Effector CD8-positive, alpha-beta T cell (primary cell): ENCODE data around the gene PAPPA.

ENCODE experiments used
- DNase-seq: peaks from one replicate; lab custom pipeline; 2025; lab: John Stamatoyannopoulos, UW
- total RNA-seq, 4 experiments: gene quantifications; one replicate each; lab custom pipeline; 2026; lab: John Stamatoyannopoulos, UW

The PAPPA gene
- 0 reads per million in 4 experiments for total RNA-seq

GRCh38 chr9:116153765-116154333 is at the start of gene PAPPA:
Gene PAPPA (plus strand): TSS chr9:116153791. CDS start chr9:116154173, 382 bp downstream.
- no peak for DNase-seq

GRCh38 chr9:116103976-116104820 is 49.4 kb upstream of the PAPPA start:
- DNase-seq, result no peak

GRCh38 chr9:116112236-116112635 is 41.4 kb upstream of the PAPPA start:
- DNase-seq, result no peak

GRCh38 chr9:116115761-116116353 is 37.7 kb upstream of the PAPPA start:
- DNase-seq, result no peak

GRCh38 chr9:116116393-116116792 is 37.2 kb upstream of the PAPPA start:
- no peak for DNase-seq

- DNase-seq, result no peak
Measured at GRCh38 chr9:116123171-116123570, 30.4 kb upstream of the PAPPA start.

GRCh38 chr9:116124472-116125040 is 29.0 kb upstream of the PAPPA start:
- no peak for DNase-seq

GRCh38 chr9:116133163-116133562 is 20.4 kb upstream of the PAPPA start:
- DNase-seq, result no peak

GRCh38 chr9:116134975-116135374 is 18.6 kb upstream of the PAPPA start:
- DNase-seq, result no peak

- DNase-seq, result no peak
Measured at GRCh38 chr9:116137010-116137409, 16.6 kb upstream of the PAPPA start.

GRCh38 chr9:116137581-116137980 is 16.0 kb upstream of the PAPPA start:
- DNase-seq, result no peak

- DNase-seq, result no peak
Measured at GRCh38 chr9:116141864-116142561, 11.6 kb upstream of the PAPPA start.

GRCh38 chr9:116142706-116143492 is 10.7 kb upstream of the PAPPA start:
- DNase-seq, result no peak

GRCh38 chr9:116144038-116144437 is 9.6 kb upstream of the PAPPA start:
- no peak for DNase-seq

- no peak for DNase-seq
Measured at GRCh38 chr9:116144555-116144954, 9.0 kb upstream of the PAPPA start.

GRCh38 chr9:116145036-116145435 is 8.6 kb upstream of the PAPPA start:
- no peak for DNase-seq

- DNase-seq, result no peak
Measured at GRCh38 chr9:116147821-116148220, 5.8 kb upstream of the PAPPA start.

GRCh38 chr9:116149844-116150243 is 3.7 kb upstream of the PAPPA start:
- no peak for DNase-seq

- DNase-seq, result no peak
Measured at GRCh38 chr9:116151199-116151598, 2.4 kb upstream of the PAPPA start.

- no peak for DNase-seq
Measured at GRCh38 chr9:116151966-116152381, 1.6 kb upstream of the PAPPA start.

GRCh38 chr9:116152390-116152789 is 1.2 kb upstream of the PAPPA start:
- DNase-seq, result no peak
